ENCODE data around the gene FAM241A. TPM values are rescaled to one million over a fixed set of nuclear protein-coding genes. Genes with fewer than 3 reads are reported as not detected.
A peak's percentile ranks its signal among the peaks of the same experiment; 100 is the strongest.
"Not testable (repeated sequence)": the region's sequence is repeated elsewhere in the genome, so short reads cannot be mapped to it uniquely, and the experiment has no call there.

Gene FAM241A
- total RNA-seq, 6 donors from 2014 or later = 1.9 to 6.5 (median 4.2) TPM

DNA sequence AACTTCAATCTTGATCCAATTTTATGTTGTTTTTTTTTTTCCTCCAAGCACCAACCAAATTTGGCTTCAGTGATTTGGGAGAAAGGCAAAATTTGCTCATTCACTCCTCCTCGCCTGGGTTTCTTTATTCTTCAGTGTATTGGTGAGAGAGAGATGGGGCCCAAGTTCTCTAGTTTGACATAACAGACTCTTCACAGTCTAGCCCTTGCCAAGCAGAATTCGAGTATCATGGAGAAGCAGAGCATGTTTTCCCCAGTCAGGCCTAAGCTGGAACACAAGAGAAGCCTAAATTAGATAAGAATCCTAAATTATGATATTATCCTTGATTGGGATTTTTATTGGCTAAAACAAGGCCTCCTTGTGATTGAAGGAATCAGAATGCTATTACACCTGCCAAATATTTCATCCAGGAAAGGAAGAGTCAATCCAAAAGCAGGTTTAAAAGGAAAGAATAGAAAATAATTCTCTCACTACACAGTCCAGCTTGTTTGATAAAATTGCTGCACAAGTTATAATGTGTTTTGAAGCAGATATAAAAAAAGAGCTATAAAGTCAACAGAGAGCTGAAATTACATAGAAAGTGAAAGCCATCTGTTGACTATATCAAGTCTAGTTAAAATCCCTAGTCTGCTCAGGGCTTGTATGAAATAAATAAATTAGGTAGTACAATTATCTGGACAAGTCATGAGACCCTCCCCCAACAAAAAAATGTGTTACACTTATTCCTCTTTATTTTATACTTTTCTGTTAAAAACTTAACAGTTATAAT lies 39.9 kb upstream of the FAM241A start:
- ATAC-seq (ENCODE audit: low FRiP score in 2 of 2) (no peak), DNase-seq (no peak)
- Histone ChIP-seq H3K27ac (no peak overlapping the region), H3K27me3 (no peaks in the 10 kb centered on the region), H3K4me3 (no peak overlapping the region), H3K9me3 (no peaks in the 10 kb centered on the region), H3K4me1 (no peaks in the 10 kb centered on the region), H3K36me3 (no peaks in the 10 kb centered on the region)
- WGBS, 2 donors = 73 to 85% methylated on average over 2 of the region's 2 CpGs
- TF ChIP-seq POLR2AphosphoS5 (IDR thresholded peaks at IDR 0.05) (no peak), EP300 (IDR thresholded peaks at IDR 0.05) (no peak), POLR2A (IDR thresholded peaks at IDR 0.05) (no peak)
- TF ChIP-seq, protein P1, sequence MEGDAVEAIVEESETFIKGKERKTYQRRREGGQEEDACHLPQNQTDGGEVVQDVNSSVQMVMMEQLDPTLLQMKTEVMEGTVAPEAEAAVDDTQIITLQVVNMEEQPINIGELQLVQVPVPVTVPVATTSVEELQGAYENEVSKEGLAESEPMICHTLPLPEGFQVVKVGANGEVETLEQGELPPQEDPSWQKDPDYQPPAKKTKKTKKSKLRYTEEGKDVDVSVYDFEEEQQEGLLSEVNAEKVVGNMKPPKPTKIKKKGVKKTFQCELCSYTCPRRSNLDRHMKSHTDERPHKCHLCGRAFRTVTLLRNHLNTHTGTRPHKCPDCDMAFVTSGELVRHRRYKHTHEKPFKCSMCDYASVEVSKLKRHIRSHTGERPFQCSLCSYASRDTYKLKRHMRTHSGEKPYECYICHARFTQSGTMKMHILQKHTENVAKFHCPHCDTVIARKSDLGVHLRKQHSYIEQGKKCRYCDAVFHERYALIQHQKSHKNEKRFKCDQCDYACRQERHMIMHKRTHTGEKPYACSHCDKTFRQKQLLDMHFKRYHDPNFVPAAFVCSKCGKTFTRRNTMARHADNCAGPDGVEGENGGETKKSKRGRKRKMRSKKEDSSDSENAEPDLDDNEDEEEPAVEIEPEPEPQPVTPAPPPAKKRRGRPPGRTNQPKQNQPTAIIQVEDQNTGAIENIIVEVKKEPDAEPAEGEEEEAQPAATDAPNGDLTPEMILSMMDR (IDR thresholded peaks at IDR 0.05) = no peak

DNA sequence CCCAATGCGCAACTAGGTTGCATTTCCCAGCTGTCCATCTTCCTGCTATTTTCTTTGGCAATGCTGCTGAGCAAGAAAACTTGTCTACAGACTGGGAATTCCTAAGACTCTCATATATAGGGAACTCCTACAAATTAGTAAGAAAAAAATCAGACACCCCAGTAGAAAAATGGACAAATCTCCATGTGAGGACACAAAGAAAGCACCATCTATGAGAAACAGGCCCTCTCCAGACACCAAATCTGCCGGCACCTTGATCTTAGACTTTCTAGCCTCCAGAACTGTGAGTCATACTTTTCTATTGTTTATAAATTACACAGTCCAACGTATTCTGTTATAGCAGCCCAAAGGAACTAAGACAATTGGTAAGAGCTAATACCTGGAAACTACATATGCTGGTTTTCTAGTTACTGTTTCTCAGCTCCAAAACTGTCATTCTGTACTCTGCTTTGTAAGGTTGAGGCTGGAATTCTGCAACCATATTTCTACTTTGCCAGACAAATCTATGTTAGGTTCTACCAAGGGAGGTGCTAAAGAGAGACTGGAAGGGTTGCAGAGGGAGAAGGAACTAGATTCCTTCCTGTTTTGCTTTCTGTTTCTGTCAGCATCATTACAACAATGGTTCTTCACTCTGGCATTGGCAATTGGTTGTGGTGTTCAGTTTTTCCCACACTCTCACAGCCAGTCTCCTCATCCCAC lies 35.7 kb upstream of the FAM241A start:
- Histone ChIP-seq H3K4me3 (no peak overlapping the region), H3K27ac (peak overlapping the region in 1 of 4 donors; percentile 5), H3K9me3 (no peaks in the 10 kb centered on the region), H3K27me3 (no peaks in the 10 kb centered on the region), H3K36me3 (no peaks in the 10 kb centered on the region), H3K4me1 (peaks cover 0 to 11% (median 0%) of the 10 kb centered on the region in 4 donors)
- DNase-seq = no peak
- WGBS, 2 donors = 53 to 58% methylated on average over 3 of the region's 3 CpGs
- peak in 1 of 2 donors; percentile 69 for ATAC-seq (ENCODE audit: low FRiP score in 2 of 2)
- TF ChIP-seq, protein P1 (IDR thresholded peaks at IDR 0.05) = no peak
- TF ChIP-seq POLR2A (IDR thresholded peaks at IDR 0.05) (no peak), POLR2AphosphoS5 (IDR thresholded peaks at IDR 0.05) (no peak), EP300 (IDR thresholded peaks at IDR 0.05) (no peak)

DNA sequence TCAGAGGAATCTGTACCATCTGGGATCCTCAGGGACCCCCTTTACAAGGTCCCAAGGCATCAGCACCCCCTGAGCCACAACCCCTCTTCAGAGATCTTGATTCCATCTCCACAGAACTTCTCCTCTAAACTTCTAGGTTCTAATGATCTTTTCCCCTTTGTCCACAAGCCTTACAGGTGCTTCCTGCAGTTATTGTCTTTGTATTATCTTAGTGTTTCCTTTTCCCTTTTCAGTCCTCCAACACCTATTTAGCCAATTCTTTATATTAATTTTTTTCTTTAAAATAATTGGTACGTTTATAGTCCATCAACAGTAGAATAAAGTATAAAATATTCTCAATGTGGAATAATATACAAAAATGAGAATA lies 35.2 kb upstream of the FAM241A start:
- peak overlapping the region in 1 of 4 donors; percentile 5 for H3K27ac ChIP-seq
- 53 to 58% methylated on average over 1 of the region's 1 CpG for WGBS, 2 donors
- H3K27me3 ChIP-seq = no peaks in the 10 kb centered on the region
- ATAC-seq (ENCODE audit: low FRiP score in 2 of 2) (no peak), DNase-seq (no peak)
- no peaks in the 10 kb centered on the region for H3K9me3 ChIP-seq
- H3K4me3 ChIP-seq = no peak overlapping the region
- no peak for TF ChIP-seq EP300 (IDR thresholded peaks at IDR 0.05)
- TF ChIP-seq, protein P1 (IDR thresholded peaks at IDR 0.05) = no peak
- TF ChIP-seq POLR2A (IDR thresholded peaks at IDR 0.05) = no peak
- no peak for TF ChIP-seq POLR2AphosphoS5 (IDR thresholded peaks at IDR 0.05)
- no peaks in the 10 kb centered on the region for H3K36me3 ChIP-seq
- H3K4me1 ChIP-seq = peaks cover 0 to 11% (median 0%) of the 10 kb centered on the region in 4 donors

DNA sequence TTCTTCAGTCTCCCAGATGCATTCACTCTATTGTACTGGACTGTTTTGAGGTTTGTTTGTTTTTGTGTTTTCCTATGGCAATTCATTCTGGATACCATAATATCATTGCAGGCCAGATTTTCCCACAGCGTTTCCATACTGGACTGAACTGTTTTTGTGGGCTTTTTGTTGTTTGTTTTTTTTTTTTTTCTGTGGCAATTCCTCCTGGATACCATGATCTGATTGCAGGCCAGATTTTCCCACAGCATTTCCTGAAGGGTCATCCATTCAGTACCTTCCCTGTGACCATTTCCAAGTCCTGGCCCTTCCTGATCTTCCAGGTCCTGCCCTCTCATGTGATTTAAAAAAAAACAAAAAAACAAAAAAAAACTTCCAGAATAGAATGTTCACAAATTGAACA lies 33.9 kb upstream of the FAM241A start:
- DNase-seq (no peak), ATAC-seq (ENCODE audit: low FRiP score in 2 of 2) (no peak)
- WGBS, 2 donors = 83 to 86% methylated on average over 1 of the region's 1 CpG
- Histone ChIP-seq H3K27ac (no peak overlapping the region), H3K36me3 (no peaks in the 10 kb centered on the region), H3K9me3 (no peaks in the 10 kb centered on the region), H3K27me3 (no peaks in the 10 kb centered on the region), H3K4me1 (peaks cover 0 to 11% (median 0%) of the 10 kb centered on the region in 4 donors), H3K4me3 (no peak overlapping the region)
- TF ChIP-seq POLR2A (IDR thresholded peaks at IDR 0.05) (no peak), EP300 (IDR thresholded peaks at IDR 0.05) (no peak), POLR2AphosphoS5 (IDR thresholded peaks at IDR 0.05) (no peak)
- TF ChIP-seq, protein P1 (IDR thresholded peaks at IDR 0.05) = no peak

DNA sequence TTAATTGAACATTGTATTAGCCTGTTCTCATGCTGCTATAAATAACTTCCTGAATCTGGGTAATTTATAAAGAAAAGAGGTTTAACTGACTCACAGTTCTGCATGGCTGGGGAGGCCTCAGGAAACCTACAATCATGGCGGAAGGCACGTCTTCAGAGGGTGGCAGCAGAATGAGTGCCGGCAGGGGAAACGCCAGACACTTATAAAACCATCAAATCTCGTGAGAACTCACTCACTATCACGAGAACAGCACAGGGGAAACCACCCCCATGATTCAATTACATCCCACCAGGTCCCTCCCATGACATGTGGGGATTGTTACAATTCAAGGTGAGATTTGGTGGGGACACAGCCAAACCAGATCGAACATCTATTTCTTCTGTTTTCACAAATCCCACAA lies 33.2 kb upstream of the FAM241A start:
- 96 to 97% methylated on average over 7 of the region's 7 CpGs for WGBS, 2 donors
- H3K4me3 ChIP-seq; ATAC-seq (ENCODE audit: low FRiP score in 2 of 2); H3K27ac ChIP-seq; DNase-seq; H3K36me3 ChIP-seq; H3K9me3 ChIP-seq; H3K27me3 ChIP-seq: not testable (repeated sequence)
- peaks cover 0 to 11% (median 0%) of the 10 kb centered on the region in 4 donors for H3K4me1 ChIP-seq

Data from upper lobe of left lung (tissue), 6 donors.